NCI-H1417 treated with DMSO at 0.1 percent for 48 hours (cell line): ENCODE results near the gene SNX24.

Experiments used
- DNase-seq: peaks from one replicate; lab custom pipeline; 2025; lab: John Stamatoyannopoulos, UW

The SNX24 gene

DNA sequence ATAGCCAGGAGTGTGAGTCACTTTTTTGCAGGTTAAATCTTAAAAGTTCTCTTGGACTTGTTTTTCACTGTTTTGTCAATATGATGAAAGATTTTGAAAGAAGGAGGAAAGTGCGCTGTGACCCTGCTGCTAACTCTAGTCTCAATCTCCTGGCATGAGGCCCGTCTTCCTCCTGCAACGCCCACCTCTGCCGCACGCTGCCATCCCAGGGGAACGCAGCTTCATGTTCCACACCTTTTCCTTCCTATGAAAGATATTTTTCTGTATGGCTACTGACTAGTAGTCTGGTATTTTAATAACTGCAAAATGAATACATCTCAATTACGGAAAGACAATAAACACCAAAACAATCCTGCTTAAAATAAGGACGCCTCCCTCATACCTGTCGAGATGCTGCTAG is 182.8 kb downstream of the SNX24 start:
- no peak for DNase-seq

DNA sequence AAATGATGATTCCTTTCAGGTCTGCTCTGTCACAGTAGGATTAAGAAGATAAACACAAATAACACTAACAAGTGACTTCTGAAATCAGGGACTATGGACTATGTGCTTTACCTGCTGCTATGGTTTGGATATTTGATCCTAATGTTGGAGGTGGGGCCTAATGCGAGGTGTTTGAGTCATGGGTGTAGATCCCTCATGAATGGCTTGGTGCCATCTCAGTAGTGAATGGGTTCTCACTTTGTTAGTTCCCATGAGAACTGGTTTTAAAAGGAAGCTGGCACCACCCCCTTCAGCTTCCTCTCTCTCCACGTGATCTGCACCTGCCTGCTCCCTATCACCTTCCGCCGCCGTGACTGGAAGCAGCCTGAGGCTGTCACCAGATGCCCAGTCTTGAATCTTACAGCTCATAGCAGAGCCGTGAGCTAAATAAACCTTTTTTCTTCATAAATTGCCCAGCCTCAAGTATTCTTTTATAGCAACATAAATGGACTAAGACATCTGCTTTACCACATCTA is 187.8 kb downstream of the SNX24 start:
- DNase-seq = no peak

GRCh38 chr5:123035360-123035917 is 190.0 kb downstream of the SNX24 start:
- no peak for DNase-seq

DNA sequence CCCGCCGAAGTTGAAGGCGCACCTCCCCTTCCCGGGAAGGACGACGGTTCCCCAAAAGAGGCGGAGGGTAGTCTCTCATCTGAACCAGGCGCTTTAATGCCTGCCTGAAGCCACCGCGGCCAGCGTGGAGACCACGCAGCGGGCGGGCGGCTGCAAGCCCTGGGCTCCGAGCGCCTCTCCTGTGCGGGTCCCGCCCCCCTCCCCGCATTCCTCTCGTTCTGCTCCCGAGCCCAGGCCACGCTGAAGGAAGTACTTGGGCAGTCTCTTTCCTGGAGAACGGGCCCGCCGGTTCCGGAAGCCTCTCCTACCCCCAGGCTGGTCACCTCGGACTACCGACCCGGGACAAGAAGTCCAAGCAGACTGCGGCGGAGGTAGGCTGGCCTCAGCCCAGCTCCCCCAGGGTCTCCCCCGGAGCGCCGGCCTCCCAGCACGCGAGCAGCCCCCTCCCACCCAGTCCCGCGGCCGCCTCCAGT is 190.5 kb downstream of the SNX24 start:
- DNase-seq = no peak

DNA sequence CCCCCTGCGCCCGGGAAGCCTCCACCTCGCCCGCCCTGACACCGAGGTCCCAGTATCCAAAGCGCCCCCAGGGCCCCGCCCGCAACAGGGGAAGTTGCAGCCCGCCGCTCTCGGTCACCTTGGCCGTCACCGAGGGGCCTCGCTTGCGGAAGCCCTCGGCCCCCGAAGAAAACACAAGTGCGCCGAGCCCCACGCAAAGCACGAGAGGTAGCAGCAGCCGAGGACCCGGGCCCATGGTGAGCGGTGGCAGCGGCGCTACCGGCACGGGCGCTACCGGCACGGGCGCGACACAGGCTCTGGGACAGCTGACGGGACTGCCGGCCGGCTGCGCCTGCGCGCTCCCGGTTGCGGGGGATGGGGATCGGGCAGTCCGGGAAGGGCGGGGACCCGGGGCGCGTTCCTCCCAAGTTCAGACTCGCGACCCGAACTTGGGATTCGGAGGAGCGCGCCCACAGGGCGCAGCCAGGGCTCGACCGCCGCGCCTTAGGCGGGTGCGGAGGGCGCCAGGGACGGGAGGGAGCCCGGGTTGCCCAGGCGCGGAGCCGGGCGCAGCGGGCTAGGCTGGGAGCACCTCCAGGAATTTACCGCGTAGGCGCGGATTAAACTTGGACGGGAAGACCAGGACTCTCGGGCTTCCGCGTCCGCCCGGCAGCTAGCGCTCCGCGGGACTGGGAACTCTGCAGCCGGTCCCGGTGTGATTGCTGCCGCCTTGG is 191.1 kb downstream of the SNX24 start, which contains the start of gene PPIC:
TSS of gene PPIC (minus strand) at position 335 of the 713 bp plus-strand sequence. CDS start at position 235, 100 bp downstream.
- no peak for DNase-seq

- no peak for DNase-seq
Observed at GRCh38 chr5:123037104-123037418, 191.6 kb downstream of the SNX24 start.

GRCh38 chr5:123039673-123040072 is 194.3 kb downstream of the SNX24 start:
- DNase-seq = no peak

DNA sequence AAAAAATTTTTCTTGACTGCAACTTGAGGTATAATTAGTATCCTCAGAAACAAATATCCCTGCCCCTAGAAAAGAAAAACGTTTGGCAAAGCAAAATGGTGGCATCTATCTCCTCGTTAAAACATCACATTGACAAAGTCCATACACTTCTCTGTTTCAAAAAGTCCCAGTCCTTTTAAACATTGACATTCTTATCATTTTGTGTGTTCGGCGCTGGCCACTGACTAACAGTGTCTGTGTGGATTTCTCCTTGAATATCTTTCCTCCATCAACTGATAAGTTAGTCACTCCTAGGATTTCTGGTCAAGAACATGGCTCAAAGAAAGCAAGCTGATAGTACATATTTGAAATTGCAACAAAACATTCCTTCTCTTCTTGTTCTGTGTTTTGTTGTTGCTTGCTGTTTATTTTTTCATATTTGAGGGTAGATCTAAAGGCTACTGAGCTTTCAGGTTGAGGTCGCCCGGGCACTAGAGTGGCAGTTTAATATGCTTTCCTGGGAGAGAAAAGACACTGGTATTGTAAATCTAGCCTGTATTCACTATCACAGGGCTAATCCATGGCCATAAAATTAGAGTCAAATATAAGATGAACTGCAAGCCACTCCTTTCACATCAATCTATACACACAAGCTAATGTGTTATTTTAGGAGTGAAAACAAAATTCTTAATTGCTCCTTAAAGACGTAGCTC is 199.7 kb downstream of the SNX24 start:
- no peak for DNase-seq

- DNase-seq = no peak
Observed at GRCh38 chr5:123046222-123046621, 200.8 kb downstream of the SNX24 start.

GRCh38 chr5:123047706-123048105 is 202.3 kb downstream of the SNX24 start:
- no peak for DNase-seq

DNA sequence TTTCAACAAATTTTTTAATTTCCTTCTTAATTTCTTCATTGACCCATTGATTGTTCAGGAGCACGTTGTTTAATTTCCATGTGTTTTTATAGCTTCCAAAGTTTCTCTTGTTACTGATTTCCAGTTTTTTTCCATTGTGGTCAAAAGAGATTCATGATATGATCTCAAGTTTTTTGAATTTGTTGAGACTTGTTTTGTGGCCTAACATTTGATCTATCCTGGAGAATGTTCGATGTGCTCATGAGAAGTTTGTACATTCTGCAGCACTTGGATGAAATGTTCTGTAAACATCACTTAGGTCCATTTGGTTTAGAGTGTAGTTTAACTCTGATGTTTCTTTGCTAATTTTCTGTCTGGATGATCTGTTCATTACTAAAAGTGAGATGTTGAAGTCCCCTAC is 205.8 kb downstream of the SNX24 start:
- no peak for DNase-seq
